Measurements from ENCODE around the gene CACNA1E. TPM values are rescaled to one million over a fixed set of nuclear protein-coding genes. Genes with fewer than 3 reads are reported as not detected.

The CACNA1E gene
- total and polyA plus RNA-seq, 2 of the 4 experiments (the other 2 are of a cell fraction): not detected

GRCh38 chr1:181453541-181454201 is 29.6 kb upstream of the CACNA1E start:
- no peaks in the 10 kb centered on the region for H3K9me1 ChIP-seq (ENCODE audit: insufficient read depth, low read length)
- no peak overlapping the region for H3K4me3 ChIP-seq (ENCODE audit: insufficient read depth, low read depth, low read length)
- dilution Hi-C loops (cut with HindIII; ENCODE audit: low sequenced_read_pairs, unreplicated experiment) (no loop called here), intact Hi-C loops (cut with micrococcal nuclease) (no loop called here), in situ Hi-C loops (cut with MboI; ENCODE audit: low sequenced_read_pairs) (no loop called here)
- H2BK20ac ChIP-seq (ENCODE audit: low read depth, low read length): no peak overlapping the region
- ATAC-seq (ENCODE audit: low read depth): no peak
- no peak overlapping the region for H4K8ac ChIP-seq (ENCODE audit: low read depth in 2 of 2, low read length in 2 of 2)
- no peak overlapping the region for H4K5ac ChIP-seq (ENCODE audit: low read depth, low read length)
- no peak overlapping the region for H3K27ac ChIP-seq (ENCODE audit: insufficient read depth, low read length)
- no peak overlapping the region for H2AK5ac ChIP-seq (ENCODE audit: low read depth, low read length)
- no peak overlapping the region for H2BK15ac ChIP-seq (ENCODE audit: low read depth, low read length)
- H3K27me3 ChIP-seq (ENCODE audit: control insufficient read depth, insufficient read depth, low read length): no peaks in the 10 kb centered on the region
- DNase-seq: no peak
- ChIA-PET POLR2A (ENCODE audit: unreplicated experiment) (no interaction called here), CTCF (no interaction called here)
- no peak overlapping the region for H3K4me2 ChIP-seq (ENCODE audit: low read depth, low read length)
- no peak overlapping the region for H4K91ac ChIP-seq (ENCODE audit: insufficient read depth, low read depth, low read length)
- H3K18ac ChIP-seq (ENCODE audit: low read depth, low read length): no peak overlapping the region
- no peak overlapping the region for H3K23ac ChIP-seq (ENCODE audit: low read depth, low read length)
- H3K14ac ChIP-seq (replicated peaks; ENCODE audit: low read depth, low read length): no peak overlapping the region
- H2BK5ac ChIP-seq (ENCODE audit: low read depth, low read length, poor library complexity, severe bottlenecking): no peak overlapping the region
- no peak overlapping the region for H3K56ac ChIP-seq (ENCODE audit: extremely low read depth, insufficient read depth, low read length)
- no peak overlapping the region for H2AK9ac ChIP-seq (replicated peaks; ENCODE audit: low read depth, low read length, poor library complexity)
- WGBS, 2 experiments (ENCODE audit: extremely low coverage in 2 of 2, insufficient read length in 1 of 2): no CpG with 5 or more reads among the region's 3 CpGs
- H3K79me1 ChIP-seq (ENCODE audit: low read depth in 1 of 2, low read length in 2 of 2): no peaks in the 10 kb centered on the region
- H3K4ac ChIP-seq (ENCODE audit: low read depth, low read length): no peak overlapping the region
- no peaks in the 10 kb centered on the region for H3K36me3 ChIP-seq (ENCODE audit: control insufficient read depth, insufficient read depth, low read length)
- H2AFZ ChIP-seq (replicated peaks; ENCODE audit: low read length, poor library complexity): no peak overlapping the region
- H3K9ac ChIP-seq (ENCODE audit: low read depth, low read length): no peak overlapping the region
- no peaks in the 10 kb centered on the region for H3K4me1 ChIP-seq (ENCODE audit: control insufficient read depth, insufficient read depth, low read length)
- H4K20me1 ChIP-seq (ENCODE audit: insufficient read depth, low read length): no peaks in the 10 kb centered on the region
- BruUV-seq (replicated peaks): no TSS peak
- no peak overlapping the region for H2BK120ac ChIP-seq (ENCODE audit: low read depth, low read length)
- H3K9me3 ChIP-seq (ENCODE audit: control insufficient read depth, insufficient read depth, low read length): no peaks in the 10 kb centered on the region
- TF ChIP-seq NFE2L2 (IDR thresholded peaks at IDR 0.05; ENCODE audit: low read depth, low read length) (no peak), BHLHE40 (IDR thresholded peaks at IDR 0.05; ENCODE audit: low read depth, low read length) (no peak), CEBPB (IDR thresholded peaks at IDR 0.05; ENCODE audit: low read depth, low read length) (no peak), MAFK (IDR thresholded peaks at IDR 0.05; ENCODE audit: low read depth, low read length) (no peak), ELK1 (IDR thresholded peaks at IDR 0.05; ENCODE audit: borderline replicate concordance, low read depth, low read length) (no peak), FOS (IDR thresholded peaks at IDR 0.05; ENCODE audit: low read depth, low read length) (no peak), CHD1 (IDR thresholded peaks at IDR 0.05; ENCODE audit: low read depth, low read length) (no peak), CTCF (conservative IDR thresholded peaks at IDR 0.05; ENCODE audit: low read depth, low read length) (no peak)

Measured in IMR-90 (cell line).